Activated CD8-positive, alpha-beta T cell treated with anti-CD3 and anti-CD28 coated beads, Interleukin-2, amount 10 ng/mL, durations not matched to agents 7 days and 5 days (primary cell): ENCODE results near the gene SUGCT. TPM values are rescaled to one million over a fixed set of nuclear protein-coding genes. Genes with fewer than 3 reads are reported as not detected.

Source experiments
- ATAC-seq: fragments of 150-1000 bp; cut with Tn5 transposase; one replicate; pipeline ENCODE4 v1.10.0; 2021; ENCODE audit warnings: moderate library complexity
- CTCF ChIA-PET: fragments of 350-600 bp; sonication (Branson Sonifier 250); formaldehyde crosslinking; loops from one replicate; lab custom pipeline; 2021; ENCODE audit warnings: antibody characterized with exemption; lab: Charles Lee
- POLR2A ChIA-PET: fragments of 350-600 bp; sonication (Branson Sonifier 250); formaldehyde crosslinking; loops from one replicate; lab custom pipeline; 2021; ENCODE audit warnings: antibody characterized with exemption; lab: Charles Lee
- DNase-seq: peaks from one replicate; pipeline ENCODE4 v3.0.0-alpha.2; 2020
- H3K27ac Mint-ChIP-seq: one replicate; pipeline ENCODE4 v1.8.0; 2021; ENCODE audit warnings: mild to moderate bottlenecking, mixed read lengths
- H3K27me3 Mint-ChIP-seq: one replicate; pipeline ENCODE4 v1.8.0; 2021; ENCODE audit warnings: low read depth, mixed read lengths
- H3K36me3 Mint-ChIP-seq: one replicate; pipeline ENCODE4 v1.8.0; 2021; ENCODE audit warnings: low read depth, mixed read lengths
- H3K4me1 Mint-ChIP-seq: one replicate; pipeline ENCODE4 v1.8.0; 2021; ENCODE audit warnings: low read depth, mixed read lengths
- H3K4me3 Mint-ChIP-seq: one replicate; pipeline ENCODE4 v1.8.0; 2021; ENCODE audit warnings: mild to moderate bottlenecking, mixed read lengths
- H3K9me3 Mint-ChIP-seq: one replicate; pipeline ENCODE4 v1.8.0; 2022; ENCODE audit warnings: mixed read lengths; ENCODE audit not compliant: insufficient read depth
- total RNA-seq, 2 experiments: library from RNA; stranded (reverse); gene quantifications; one replicate each; pipeline ENCODE4 v1.2.3, GENCODE V29; 2021

Gene SUGCT
- total RNA-seq, 2 experiments from 2014 or later = 0.44 TPM; not detected in 1

DNA sequence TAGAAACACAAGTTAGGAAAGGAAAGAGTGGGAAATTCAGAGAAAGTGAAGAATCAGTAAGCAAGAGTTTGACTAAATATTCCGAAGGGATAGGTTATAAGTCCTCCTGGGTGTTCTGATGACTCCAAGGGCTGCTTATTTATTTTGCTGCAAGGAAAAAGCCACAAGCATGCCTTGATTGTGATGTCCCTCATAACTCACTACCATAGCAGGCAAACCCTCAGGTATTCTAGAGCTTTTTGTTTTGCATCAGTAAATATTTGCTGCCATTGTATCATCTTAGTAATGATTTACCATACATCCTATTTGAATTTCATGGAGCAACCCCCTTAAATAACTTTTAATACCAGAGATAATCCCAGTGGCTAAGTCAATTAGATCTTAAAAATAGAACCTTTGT is 688.1 kb downstream of the SUGCT start:
- Mint-ChIP-seq H3K4me3 (no peak overlapping the region), H3K27ac (no peak overlapping the region), H3K4me1 (no peaks in the 10 kb centered on the region), H3K27me3 (no peaks in the 10 kb centered on the region), H3K36me3 (no peaks in the 10 kb centered on the region), H3K9me3 (peaks cover 5% of the 10 kb centered on the region)
- DNase-seq = no peak
- no peak for ATAC-seq
- ChIA-PET CTCF (no interaction called here), POLR2A (no interaction called here)

DNA sequence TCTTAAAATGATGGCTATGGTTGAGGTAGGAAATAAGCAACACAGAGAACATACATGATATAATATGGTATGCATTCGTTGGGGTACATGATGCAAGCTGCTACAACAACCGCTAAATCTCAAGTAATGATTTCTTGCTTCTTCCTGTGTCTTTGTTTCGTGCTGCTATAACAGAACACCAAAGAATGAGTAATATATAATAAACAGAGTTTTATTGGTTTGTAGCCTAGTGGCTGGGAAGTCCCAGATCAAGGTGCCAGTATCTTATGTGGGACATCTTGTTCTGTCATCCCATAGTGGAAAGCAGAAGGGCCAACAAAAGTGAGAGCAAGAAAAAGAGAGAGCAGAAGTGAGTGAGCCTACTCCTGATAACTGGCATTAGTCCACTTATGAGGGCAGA is 689.7 kb downstream of the SUGCT start:
- Mint-ChIP-seq H3K27me3 (no peaks in the 10 kb centered on the region), H3K36me3 (no peaks in the 10 kb centered on the region), H3K4me1 (no peaks in the 10 kb centered on the region), H3K27ac (no peak overlapping the region), H3K4me3 (no peak overlapping the region), H3K9me3 (no peaks in the 10 kb centered on the region)
- CTCF ChIA-PET = no interaction called here
- no peak for DNase-seq
- POLR2A ChIA-PET = no interaction called here
- ATAC-seq = no peak

GRCh38 chr7:40826411-40827221 is 691.8 kb downstream of the SUGCT start:
- no peak overlapping the region for H3K27ac Mint-ChIP-seq
- no peaks in the 10 kb centered on the region for H3K27me3 Mint-ChIP-seq
- CTCF ChIA-PET = no interaction called here

DNA sequence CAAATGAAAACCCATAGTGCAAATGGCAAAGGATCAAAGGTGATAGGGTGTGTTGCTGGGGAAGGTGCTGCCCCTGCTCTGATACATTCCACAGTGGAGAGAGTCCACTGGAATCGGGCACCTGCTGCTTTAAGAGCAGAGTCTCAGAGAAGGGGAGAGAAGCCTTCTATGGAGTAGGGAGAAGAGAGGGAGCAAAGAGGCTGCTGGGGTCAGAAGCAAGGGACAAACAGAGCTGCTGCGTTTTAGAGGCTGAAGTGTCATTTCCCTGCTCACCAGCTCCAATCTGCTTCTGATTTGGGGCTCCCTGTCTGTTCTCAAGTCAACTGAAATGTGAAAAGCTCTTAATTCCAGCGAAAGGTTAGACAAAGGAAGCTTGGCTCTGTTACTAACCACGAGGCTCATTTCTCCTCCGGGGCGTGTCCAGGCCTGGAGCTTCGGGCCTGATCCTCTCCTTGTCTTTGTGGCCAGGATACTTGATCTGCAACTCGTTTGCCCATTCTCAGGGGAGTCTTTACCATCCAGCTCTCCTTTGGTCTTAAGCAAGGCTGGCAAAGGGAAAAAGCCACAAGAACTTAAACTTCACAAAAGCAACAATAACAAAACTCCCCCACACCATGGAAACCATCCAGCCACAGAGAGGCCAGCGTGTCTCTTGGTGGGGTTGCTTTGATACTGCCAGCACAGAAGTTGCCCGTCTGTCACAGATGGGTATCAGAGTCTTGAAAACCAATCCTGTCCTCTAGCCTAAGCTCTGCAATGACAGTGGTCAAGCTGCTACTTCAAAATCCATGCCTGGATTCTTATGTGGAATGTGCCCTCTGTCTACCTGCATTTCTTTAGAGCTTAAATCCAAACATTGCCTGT is 692.6 kb downstream of the SUGCT start:
- Mint-ChIP-seq H3K4me1 (no peaks in the 10 kb centered on the region), H3K4me3 (no peak overlapping the region), H3K27ac (no peak overlapping the region), H3K36me3 (no peaks in the 10 kb centered on the region), H3K9me3 (no peaks in the 10 kb centered on the region), H3K27me3 (no peaks in the 10 kb centered on the region)
- ChIA-PET CTCF (no interaction called here), POLR2A (interaction anchor here (0.5 kb wide), 1 partner anchor 121 kb away, joined by 5 read pairs; no protein-coding TSS in a partner anchor)
- no peak for ATAC-seq
- DNase-seq = no peak

More at GRCh38 chr7:40826411-40827221, 691.8 kb downstream of the SUGCT start:
- POLR2A ChIA-PET = interaction anchor here (0.5 kb wide), 1 partner anchor 120 kb away, joined by 5 read pairs; no protein-coding TSS in a partner anchor
- no peaks in the 10 kb centered on the region for H3K4me1 Mint-ChIP-seq
- no peaks in the 10 kb centered on the region for H3K36me3 Mint-ChIP-seq
- no peaks in the 10 kb centered on the region for H3K9me3 Mint-ChIP-seq
- DNase-seq = no peak
- no peak for ATAC-seq
- H3K4me3 Mint-ChIP-seq = no peak overlapping the region

- Mint-ChIP-seq H3K36me3 (no peaks in the 10 kb centered on the region), H3K27me3 (no peaks in the 10 kb centered on the region), H3K9me3 (no peaks in the 10 kb centered on the region), H3K27ac (no peak overlapping the region), H3K4me3 (no peak overlapping the region), H3K4me1 (no peaks in the 10 kb centered on the region)
- DNase-seq = no peak
- ChIA-PET POLR2A (no interaction called here), CTCF (no interaction called here)
- ATAC-seq = no peak
These were observed 694.1 kb downstream of the SUGCT start for GRCh38 chr7:40828686-40829600.

DNA sequence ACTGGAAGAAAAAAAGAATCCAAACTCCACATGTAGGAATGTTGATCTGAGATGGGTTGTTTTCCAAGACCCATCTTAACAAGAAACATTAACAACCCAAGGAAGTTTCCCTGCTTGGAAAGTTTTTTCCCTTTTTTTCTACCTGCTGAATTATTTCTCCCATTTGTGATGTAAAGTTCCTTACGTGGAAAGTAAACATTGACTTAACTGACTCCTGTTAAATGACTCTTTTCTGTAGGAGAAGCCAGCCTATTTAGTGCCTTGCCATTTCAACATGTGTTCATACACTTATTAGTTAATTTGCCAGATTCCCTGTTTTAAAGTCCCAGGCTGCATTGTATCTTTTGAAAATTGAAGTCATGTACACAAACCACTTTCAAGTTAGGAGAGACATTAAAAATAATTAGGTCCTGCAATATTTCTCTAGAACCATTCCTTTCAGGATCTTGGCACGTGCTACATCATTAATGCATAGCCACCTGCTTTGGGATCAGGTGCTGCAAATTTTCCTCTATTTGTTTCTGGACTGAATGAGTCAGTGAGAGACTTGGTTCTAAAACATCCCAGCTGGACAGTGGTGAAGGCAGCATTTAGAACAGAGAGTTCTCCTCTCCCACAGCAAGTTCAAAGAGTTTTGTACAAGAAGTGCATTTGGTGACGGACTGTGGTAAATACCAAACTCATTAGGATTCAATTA is 698.5 kb downstream of the SUGCT start:
- H3K36me3 Mint-ChIP-seq = no peaks in the 10 kb centered on the region
- ChIA-PET POLR2A (no interaction called here), CTCF (no interaction called here)
- H3K4me1 Mint-ChIP-seq = no peaks in the 10 kb centered on the region
- peaks cover 3% of the 10 kb centered on the region for H3K9me3 Mint-ChIP-seq
- no peaks in the 10 kb centered on the region for H3K27me3 Mint-ChIP-seq
- ATAC-seq (no peak), DNase-seq (no peak)
- no peak overlapping the region for H3K27ac Mint-ChIP-seq
- no peak overlapping the region for H3K4me3 Mint-ChIP-seq

DNA sequence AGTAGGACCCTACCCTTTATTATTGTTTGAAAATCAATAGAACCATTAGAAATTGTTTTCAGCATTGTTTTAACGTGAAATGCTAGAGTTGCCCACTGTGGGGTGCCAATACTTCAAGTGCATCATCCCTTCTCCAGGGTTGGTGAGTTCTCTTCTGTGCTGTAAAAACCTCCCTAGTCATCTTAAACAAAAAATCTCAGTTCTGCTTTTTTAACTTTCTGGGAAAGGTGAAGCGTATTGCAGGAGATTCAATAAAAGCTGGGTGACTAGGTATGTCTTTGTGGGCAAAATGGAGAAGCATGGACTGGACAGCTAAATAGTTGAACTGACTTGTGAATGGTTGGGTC is 699.1 kb downstream of the SUGCT start:
- Mint-ChIP-seq H3K4me1 (no peaks in the 10 kb centered on the region), H3K4me3 (no peak overlapping the region), H3K36me3 (no peaks in the 10 kb centered on the region), H3K9me3 (peaks cover 7% of the 10 kb centered on the region), H3K27me3 (no peaks in the 10 kb centered on the region), H3K27ac (no peak overlapping the region)
- CTCF ChIA-PET = no interaction called here
- POLR2A ChIA-PET = no interaction called here
- ATAC-seq (no peak), DNase-seq (no peak)

DNA sequence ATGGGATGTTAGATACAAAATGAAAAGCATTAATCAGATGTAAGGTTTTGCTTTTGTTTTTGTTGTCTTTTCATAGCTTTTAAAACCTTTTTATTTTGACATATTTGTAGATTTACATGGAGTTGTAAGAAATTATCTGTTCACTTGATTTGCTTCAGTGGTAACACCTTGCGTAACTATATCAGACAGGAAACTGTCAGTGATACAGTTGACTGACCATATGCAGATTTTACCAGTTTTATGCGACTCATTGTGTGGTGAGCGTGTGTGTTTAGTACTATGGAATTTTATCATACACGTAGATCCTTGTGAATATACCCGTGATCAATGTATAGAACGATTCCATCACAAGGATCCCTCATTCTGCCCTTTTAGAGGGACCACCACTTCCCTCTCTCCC is 701.4 kb downstream of the SUGCT start:
- H3K27me3 Mint-ChIP-seq = no peaks in the 10 kb centered on the region
- ChIA-PET POLR2A (no interaction called here), CTCF (no interaction called here)
- DNase-seq = no peak
- ATAC-seq = no peak
- H3K4me3 Mint-ChIP-seq = no peak overlapping the region
- no peak overlapping the region for H3K27ac Mint-ChIP-seq
- H3K4me1 Mint-ChIP-seq = no peaks in the 10 kb centered on the region
- peaks cover 7% of the 10 kb centered on the region for H3K9me3 Mint-ChIP-seq
- H3K36me3 Mint-ChIP-seq = no peaks in the 10 kb centered on the region

DNA sequence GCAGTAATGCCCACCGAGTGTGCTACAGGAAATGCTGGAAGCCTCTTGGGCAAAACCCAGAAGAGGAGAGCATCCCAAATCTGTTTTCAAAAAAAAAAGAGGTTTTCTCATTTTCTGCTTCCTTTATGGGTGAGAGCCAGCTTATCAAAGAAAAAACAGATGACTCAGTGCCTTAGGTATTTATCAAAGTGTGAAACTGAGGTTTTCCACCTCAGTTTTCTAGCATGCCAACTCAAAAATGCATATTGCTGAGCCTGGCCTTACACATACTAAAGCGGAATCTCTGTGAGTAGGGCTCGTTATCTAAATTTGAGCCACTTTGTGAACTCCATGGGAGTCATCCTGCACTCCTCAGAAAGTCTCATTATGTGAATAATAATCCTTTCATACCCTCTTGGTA is 705.1 kb downstream of the SUGCT start:
- H3K36me3 Mint-ChIP-seq = no peaks in the 10 kb centered on the region
- H3K27me3 Mint-ChIP-seq = no peaks in the 10 kb centered on the region
- no peaks in the 10 kb centered on the region for H3K4me1 Mint-ChIP-seq
- H3K9me3 Mint-ChIP-seq = peaks cover 7% of the 10 kb centered on the region
- ATAC-seq (no peak), DNase-seq (no peak)
- H3K4me3 Mint-ChIP-seq = no peak overlapping the region
- POLR2A ChIA-PET = no interaction called here
- no peak overlapping the region for H3K27ac Mint-ChIP-seq
- CTCF ChIA-PET = no interaction called here

DNA sequence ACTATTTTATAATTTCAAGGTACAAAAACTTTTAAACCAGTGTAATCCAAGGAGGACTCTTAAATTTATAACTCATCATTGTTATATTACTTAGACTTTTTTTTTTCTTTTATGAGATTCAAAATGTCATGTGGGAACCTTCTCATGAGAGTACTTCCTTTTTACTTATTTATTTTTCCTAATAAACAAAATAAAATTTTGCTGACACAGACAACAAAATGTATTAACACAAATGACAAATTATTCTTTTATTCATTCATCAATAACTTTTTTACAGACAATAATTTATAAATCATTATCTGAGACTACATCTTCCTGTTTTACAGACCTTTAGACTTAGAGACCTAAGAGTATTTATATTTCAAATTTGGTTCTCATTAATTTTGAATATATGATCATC is 706.2 kb downstream of the SUGCT start:
- DNase-seq (no peak), ATAC-seq (no peak)
- H3K36me3 Mint-ChIP-seq = no peaks in the 10 kb centered on the region
- no peaks in the 10 kb centered on the region for H3K27me3 Mint-ChIP-seq
- ChIA-PET CTCF (no interaction called here), POLR2A (no interaction called here)
- peaks cover 7% of the 10 kb centered on the region for H3K9me3 Mint-ChIP-seq
- no peak overlapping the region for H3K4me3 Mint-ChIP-seq
- H3K27ac Mint-ChIP-seq = no peak overlapping the region
- no peaks in the 10 kb centered on the region for H3K4me1 Mint-ChIP-seq

DNA sequence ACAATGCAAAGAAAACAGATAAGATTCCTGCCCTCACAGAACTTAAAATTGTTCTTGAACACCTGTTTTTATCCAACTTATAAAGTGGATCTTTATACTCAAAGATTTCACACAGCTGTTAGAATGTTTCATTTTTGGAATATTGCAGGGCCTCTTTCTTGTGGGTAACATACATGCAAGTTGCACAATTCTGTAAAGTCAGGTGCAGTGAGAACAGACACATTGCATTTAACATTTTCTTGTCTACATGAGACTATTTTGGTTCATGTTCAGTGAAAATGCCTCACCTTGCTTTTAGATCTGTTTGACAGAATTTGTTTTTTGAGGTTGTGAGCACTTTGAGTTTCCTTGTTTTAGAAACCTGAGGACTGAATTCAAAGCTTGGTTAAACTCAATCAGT is 707.8 kb downstream of the SUGCT start:
- DNase-seq (no peak), ATAC-seq (no peak)
- Mint-ChIP-seq H3K4me3 (no peak overlapping the region), H3K27ac (no peak overlapping the region), H3K36me3 (no peaks in the 10 kb centered on the region), H3K4me1 (no peaks in the 10 kb centered on the region), H3K9me3 (peaks cover 7% of the 10 kb centered on the region), H3K27me3 (no peaks in the 10 kb centered on the region)
- CTCF ChIA-PET = no interaction called here
- POLR2A ChIA-PET = no interaction called here
